GM06990 (cell line): ENCODE measurements around the gene WDHD1.
"Not testable (repeated sequence)": the region's sequence is repeated elsewhere in the genome, so short reads cannot be mapped to it uniquely, and the experiment has no call there.

Source experiments
- DNase-seq: peaks from one replicate; pipeline ENCODE4 v3.0.0-alpha.2; 2011; ENCODE audit not compliant: insufficient read length; ENCODE audit errors: extremely low read depth
- H3K27me3 ChIP-seq: replicated peaks from 2 replicates; pipeline ENCODE4 v1.6.0; 2011; ENCODE audit warnings: low read length; ENCODE audit not compliant: control insufficient read depth, insufficient read depth
- H3K36me3 ChIP-seq: 2 replicates; pipeline ENCODE4 v1.5.1; 2011; ENCODE audit warnings: low read length; ENCODE audit not compliant: control insufficient read depth, insufficient read depth
- H3K4me3 ChIP-seq: replicated peaks from 2 replicates; pipeline ENCODE4 v1.5.1; 2011; ENCODE audit warnings: low read depth, mild to moderate bottlenecking, control low read depth, low read length
- CTCF ChIP-seq: IDR thresholded peaks from 2 replicates; pipeline ENCODE4 v1.5.1; 2011; ENCODE audit warnings: low read length, control low read depth, mild to moderate bottlenecking, inconsistent platforms; ENCODE audit not compliant: insufficient read depth, poor library complexity, severe bottlenecking

WDHD1 gene

GRCh38 chr14:54916101-54916500 lies 110.8 kb downstream of the WDHD1 start:
- no peak for TF ChIP-seq CTCF

DNA sequence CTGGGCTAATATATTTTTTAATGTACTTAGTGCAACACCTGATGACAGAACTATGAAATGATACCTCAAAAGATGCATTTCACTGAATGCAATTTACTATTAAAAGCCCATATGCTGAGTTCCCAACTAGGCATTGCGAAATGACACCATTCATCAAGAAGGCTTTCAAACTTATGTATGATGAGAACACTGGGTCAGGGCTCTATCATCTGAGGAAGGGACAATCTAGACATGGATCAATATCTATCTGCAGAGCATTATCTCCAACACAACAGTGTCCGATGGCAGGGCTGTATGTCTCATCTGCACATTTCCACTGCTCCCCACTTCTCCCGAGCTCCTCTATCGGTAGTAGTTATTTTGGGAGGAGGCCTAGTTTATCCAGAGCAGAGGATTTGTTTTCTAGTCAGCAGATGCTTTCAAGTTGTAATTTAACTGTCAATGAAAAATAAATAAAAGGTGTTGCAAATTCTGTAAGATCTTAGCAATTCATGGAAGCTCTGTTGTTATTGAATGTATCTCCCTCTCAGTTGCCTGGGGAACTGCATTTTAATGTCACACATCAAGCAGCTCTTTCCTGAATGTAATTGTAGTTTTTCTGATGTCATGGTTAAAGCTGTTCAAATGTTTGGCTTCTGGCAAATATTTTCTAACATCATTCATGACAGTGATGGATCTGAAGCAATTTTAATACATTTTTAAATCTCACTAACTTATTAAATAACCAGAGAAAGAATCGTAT lies 116.9 kb downstream of the WDHD1 start:
- Histone ChIP-seq H3K27me3 (no peaks in the 10 kb centered on the region), H3K4me3 (no peak overlapping the region), H3K36me3 (no peaks in the 10 kb centered on the region)
- DNase-seq: no peak
- TF ChIP-seq CTCF: no peak

More at GRCh38 chr14:54916101-54916500, 110.8 kb downstream of the WDHD1 start:
- H3K36me3 ChIP-seq: no peaks in the 10 kb centered on the region
- H3K4me3 ChIP-seq: no peak overlapping the region
- DNase-seq: no peak
- no peaks in the 10 kb centered on the region for H3K27me3 ChIP-seq

DNA sequence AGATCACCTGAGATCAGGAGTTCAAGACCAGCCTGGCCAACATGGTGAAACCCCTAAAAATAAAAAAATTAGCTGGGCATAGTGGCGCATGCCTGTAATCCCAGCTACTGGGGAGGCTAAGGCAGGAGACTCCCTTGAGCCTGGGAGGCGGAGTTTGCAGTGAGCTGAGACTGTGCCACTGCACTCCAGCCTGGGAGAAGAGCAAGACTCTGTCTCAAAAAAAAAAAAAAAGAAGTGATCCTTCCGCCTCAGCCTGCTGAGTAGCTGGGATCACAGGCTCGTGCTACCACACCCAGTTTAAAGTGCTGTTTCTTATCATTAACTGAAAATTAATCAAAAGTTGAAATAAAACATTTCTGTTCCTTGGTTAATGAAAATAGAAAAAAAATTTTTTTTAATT lies 117.9 kb downstream of the WDHD1 start:
- not testable (repeated sequence) for H3K4me3 ChIP-seq, DNase-seq, H3K27me3 ChIP-seq, H3K36me3 ChIP-seq

DNA sequence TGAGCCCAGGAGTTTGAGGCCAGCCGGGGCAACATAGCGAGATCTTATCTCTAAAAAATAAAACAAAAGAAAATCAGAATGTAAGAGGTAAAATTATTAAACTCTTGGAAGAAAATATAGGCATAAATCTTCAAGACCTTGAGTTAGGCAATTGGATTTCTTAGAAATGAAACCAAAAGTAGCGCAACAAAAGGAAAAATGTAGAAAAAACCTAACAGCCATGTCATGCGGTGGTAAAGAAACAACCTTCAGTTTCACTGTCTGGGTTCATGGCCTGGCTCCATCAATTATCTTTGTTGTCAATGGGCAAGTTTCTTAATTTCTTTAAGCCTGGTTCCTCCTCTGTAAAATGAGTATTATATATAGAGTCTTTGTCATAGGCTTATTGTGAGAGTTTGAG lies 118.7 kb downstream of the WDHD1 start:
- no peak for TF ChIP-seq CTCF
- DNase-seq: peak; percentile 20
- no peaks in the 10 kb centered on the region for H3K36me3 ChIP-seq
- H3K4me3 ChIP-seq: no peak overlapping the region
- no peaks in the 10 kb centered on the region for H3K27me3 ChIP-seq

DNA sequence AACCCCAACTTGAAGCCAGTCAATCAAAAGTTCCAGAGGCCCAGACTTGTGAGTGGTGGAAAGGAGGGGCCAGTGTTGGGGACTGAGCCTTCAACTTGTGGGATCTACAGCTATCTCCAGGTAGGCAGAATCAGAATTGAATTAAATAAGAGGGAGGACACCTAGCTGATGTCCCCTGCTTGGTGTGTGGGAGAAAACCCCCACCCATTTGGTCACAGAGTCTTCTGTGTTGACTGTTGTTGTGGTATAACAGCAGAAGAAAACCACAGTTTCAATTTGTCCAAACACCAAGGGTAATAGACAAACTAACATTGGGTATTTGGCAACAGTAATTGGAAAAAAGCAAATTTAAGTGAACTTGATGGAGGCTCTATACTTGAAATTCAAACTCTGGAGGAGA lies 120.8 kb downstream of the WDHD1 start:
- Histone ChIP-seq H3K27me3 (no peaks in the 10 kb centered on the region), H3K36me3 (no peaks in the 10 kb centered on the region), H3K4me3 (no peak overlapping the region)
- DNase-seq: no peak
- no peak for TF ChIP-seq CTCF

DNA sequence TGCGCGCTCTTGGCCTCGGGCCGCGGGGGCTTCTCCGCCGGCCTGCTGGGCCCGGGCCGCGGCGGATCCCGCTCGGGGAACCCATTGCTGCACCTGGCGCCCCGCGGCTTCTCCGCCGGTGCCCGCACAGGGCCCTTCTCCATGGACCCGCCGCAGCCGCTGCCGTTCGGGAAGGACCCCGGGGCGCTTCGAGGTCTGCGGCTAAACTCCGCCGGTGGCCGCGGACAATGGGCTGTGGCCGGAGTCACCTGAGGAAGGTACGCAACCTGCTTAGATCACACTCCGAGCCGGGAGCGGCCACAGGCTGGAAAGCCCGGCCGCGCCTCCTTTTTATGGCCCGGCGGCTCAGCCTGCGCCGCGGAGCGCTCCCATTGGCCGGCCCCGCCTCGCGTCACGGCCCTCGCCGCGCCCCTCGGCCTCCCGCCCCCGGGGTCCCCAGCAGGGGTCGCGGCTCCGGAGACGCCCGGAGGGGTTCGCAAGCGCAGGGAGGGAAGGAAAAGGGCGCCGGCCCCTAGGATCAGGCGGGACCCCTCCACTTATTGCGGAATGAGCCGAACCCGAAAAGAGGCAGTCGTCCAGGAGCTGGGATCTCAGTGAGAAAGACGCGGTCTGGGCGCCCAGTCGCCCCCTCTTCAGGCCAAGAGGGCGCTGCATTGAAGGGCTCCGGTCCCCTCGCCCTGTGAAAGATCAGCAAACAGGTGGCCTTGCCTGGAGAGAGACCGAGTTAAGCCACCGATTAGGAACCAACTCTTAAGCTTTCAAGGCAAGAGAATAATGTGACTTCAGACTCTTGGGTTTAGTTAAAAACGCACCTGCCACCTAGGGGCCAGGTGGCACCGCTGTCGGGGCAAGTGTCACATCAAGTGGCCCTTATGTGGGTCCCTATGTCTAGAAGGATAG lies 124.1 kb downstream of the WDHD1 start, which contains the start of gene GCH1:
GCH1 (minus strand) TSS at position 306 of the 900 bp plus-strand sequence; CDS start at position 143, 163 bp downstream.
- Histone ChIP-seq H3K27me3 (no peaks in the 10 kb centered on the region), H3K4me3 (peak within 1 kb of the TSS; percentile 85), H3K36me3 (no peaks in the 10 kb centered on the region)
- peak; percentile 87 for DNase-seq
- peak; percentile 72 for TF ChIP-seq CTCF
